A673 (cell line): ENCODE results near the gene FRMD4A. TPM values are rescaled to one million over a fixed set of nuclear protein-coding genes. Genes with fewer than 3 reads are reported as not detected.

Experiments used
- BruUV-seq: library from RNA; stranded (reverse); fragments of 400-500 nt; replicated peaks from 2 replicates; lab custom pipeline; 2021; lab: Mats Ljungman, UMichigan
- CTCF ChIA-PET: fragments of 300-600 bp; sonication (Branson Sonifier 250); formaldehyde crosslinking; loops from one replicate; lab custom pipeline; 2022; ENCODE audit warnings: antibody characterized with exemption; lab: Charles Lee
- POLR2A ChIA-PET: fragments of 300-600 bp; sonication (Branson Sonifier 250); formaldehyde crosslinking; loops from one replicate; lab custom pipeline; 2022; ENCODE audit warnings: antibody characterized with exemption; ENCODE audit not compliant: low non-redundant PET; lab: Charles Lee
- DNase-seq: peaks from one replicate; pipeline ENCODE4 v3.0.0-alpha.2; 2015; ENCODE audit warnings: low spot score
- H3K27ac ChIP-seq: fragments of 200-600 bp; sonication (generic); 2 replicates; pipeline ENCODE4 v1.5.1; 2016; ENCODE audit warnings: mixed run types, low read depth, mild to moderate bottlenecking, mixed read lengths, antibody characterized with exemption, low read length; ENCODE audit not compliant: poor library complexity, severe bottlenecking
- H3K27me3 ChIP-seq: fragments of 200-600 bp; sonication (generic); replicated peaks from 2 replicates; pipeline ENCODE4 v1.6.1; 2017; ENCODE audit warnings: mixed run types, low read depth, mild to moderate bottlenecking, mixed read lengths, antibody characterized with exemption, low read length; ENCODE audit not compliant: insufficient read depth, poor library complexity
- H3K36me3 ChIP-seq: fragments of 200-600 bp; sonication (generic); 2 replicates; pipeline ENCODE4 v1.6.1; 2016; ENCODE audit warnings: mixed run types, mild to moderate bottlenecking, mixed read lengths, antibody characterized with exemption, low read length; ENCODE audit not compliant: insufficient read depth, poor library complexity, severe bottlenecking
- H3K4me1 ChIP-seq: fragments of 200-600 bp; sonication (generic); 2 replicates; pipeline ENCODE4 v1.6.1; 2017; ENCODE audit warnings: mixed run types, mild to moderate bottlenecking, mixed read lengths, antibody characterized with exemption, low read length; ENCODE audit not compliant: insufficient read depth, poor library complexity, severe bottlenecking
- H3K4me3 ChIP-seq: fragments of 200-600 bp; sonication (generic); 2 replicates; pipeline ENCODE4 v1.5.1; 2016; ENCODE audit warnings: low read depth, mixed run types, mild to moderate bottlenecking, mixed read lengths, low read length; ENCODE audit not compliant: poor library complexity, severe bottlenecking
- H3K9me3 ChIP-seq: fragments of 200-600 bp; sonication (generic); 2 replicates; pipeline ENCODE4 v1.6.1; 2016; ENCODE audit warnings: mixed run types, low read depth, mild to moderate bottlenecking, mixed read lengths, antibody characterized with exemption, low read length; ENCODE audit not compliant: poor library complexity, severe bottlenecking
- EZH2 ChIP-seq: fragments of 200-600 bp; sonication (generic); IDR thresholded peaks from 2 replicates; pipeline ENCODE4 v1.6.1; 2017; ENCODE audit warnings: borderline replicate concordance, low read depth, mild to moderate bottlenecking, mixed read lengths, antibody characterized with exemption, low read length; ENCODE audit not compliant: poor library complexity, severe bottlenecking
- intact Hi-C: fragments of 100-400 bp; cut with micrococcal nuclease; formaldehyde crosslinking; loops from one replicate; pipeline ENCODE4 v1.10.0; 2022; ENCODE audit not compliant: unreplicated experiment
- total RNA-seq: library from RNA; stranded (reverse); gene quantifications from 2 replicates; pipeline ENCODE4 v1.2.3, GENCODE V29; 2021
- TF ChIP-seq, protein P1 (sequence below): fragments of 300-800, 200-600 bp; sonication (generic); conservative IDR thresholded peaks from 2 replicates; pipeline ENCODE4 v1.5.1; 2017; ENCODE audit warnings: low read depth, mild to moderate bottlenecking, antibody characterized with exemption, low read length, moderate library complexity, mixed read lengths

Gene FRMD4A
- total RNA-seq, 1 experiment from 2014 or later, result 26.3 TPM

GRCh38 chr10:13917791-13918190 is 412.9 kb downstream of the FRMD4A start:
- no TSS peak for BruUV-seq

DNA sequence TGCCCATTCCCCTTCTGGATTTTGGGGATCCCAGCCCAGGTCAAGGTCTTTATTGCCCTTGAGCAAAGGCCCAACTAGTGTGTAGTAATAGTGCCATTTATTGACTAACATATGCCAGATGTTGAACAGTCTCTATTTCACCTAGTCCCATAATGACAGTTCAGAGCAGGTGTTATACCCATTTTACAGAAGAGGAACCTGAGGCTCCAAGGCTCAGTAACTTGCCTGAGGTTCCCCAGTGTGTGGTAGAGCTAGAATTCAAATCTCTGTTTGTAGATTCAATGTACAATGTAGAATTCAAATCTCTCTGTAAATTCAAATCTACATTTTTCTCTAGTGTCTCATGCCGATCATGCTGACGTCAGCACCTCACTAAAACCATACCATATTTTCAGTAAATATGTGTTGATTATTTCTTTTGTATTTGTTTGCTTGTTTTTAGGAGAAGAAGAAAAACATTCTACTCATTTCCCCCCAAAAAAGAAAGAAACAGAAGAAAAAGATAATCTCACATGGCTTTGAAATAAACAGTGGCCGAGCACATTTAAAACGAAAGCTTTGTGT is 414.3 kb downstream of the FRMD4A start:
- no peaks in the 10 kb centered on the region for H3K36me3 ChIP-seq
- BruUV-seq, result no TSS peak
- H3K9me3 ChIP-seq, result no peaks in the 10 kb centered on the region
- intact Hi-C loops, result no loop called here
- no peak for DNase-seq
- no peak overlapping the region for H3K4me3 ChIP-seq
- no peaks in the 10 kb centered on the region for H3K27me3 ChIP-seq
- TF ChIP-seq EZH2, result no peak
- TF ChIP-seq, protein P1, sequence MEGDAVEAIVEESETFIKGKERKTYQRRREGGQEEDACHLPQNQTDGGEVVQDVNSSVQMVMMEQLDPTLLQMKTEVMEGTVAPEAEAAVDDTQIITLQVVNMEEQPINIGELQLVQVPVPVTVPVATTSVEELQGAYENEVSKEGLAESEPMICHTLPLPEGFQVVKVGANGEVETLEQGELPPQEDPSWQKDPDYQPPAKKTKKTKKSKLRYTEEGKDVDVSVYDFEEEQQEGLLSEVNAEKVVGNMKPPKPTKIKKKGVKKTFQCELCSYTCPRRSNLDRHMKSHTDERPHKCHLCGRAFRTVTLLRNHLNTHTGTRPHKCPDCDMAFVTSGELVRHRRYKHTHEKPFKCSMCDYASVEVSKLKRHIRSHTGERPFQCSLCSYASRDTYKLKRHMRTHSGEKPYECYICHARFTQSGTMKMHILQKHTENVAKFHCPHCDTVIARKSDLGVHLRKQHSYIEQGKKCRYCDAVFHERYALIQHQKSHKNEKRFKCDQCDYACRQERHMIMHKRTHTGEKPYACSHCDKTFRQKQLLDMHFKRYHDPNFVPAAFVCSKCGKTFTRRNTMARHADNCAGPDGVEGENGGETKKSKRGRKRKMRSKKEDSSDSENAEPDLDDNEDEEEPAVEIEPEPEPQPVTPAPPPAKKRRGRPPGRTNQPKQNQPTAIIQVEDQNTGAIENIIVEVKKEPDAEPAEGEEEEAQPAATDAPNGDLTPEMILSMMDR, result no peak
- ChIA-PET POLR2A (no interaction called here), CTCF (no interaction called here)
- no peak overlapping the region for H3K27ac ChIP-seq
- no peaks in the 10 kb centered on the region for H3K4me1 ChIP-seq

More at GRCh38 chr10:13917791-13918190, 412.9 kb downstream of the FRMD4A start:
- Histone ChIP-seq H3K4me3 (no peak overlapping the region), H3K9me3 (no peaks in the 10 kb centered on the region), H3K4me1 (no peaks in the 10 kb centered on the region), H3K27ac (no peak overlapping the region), H3K36me3 (no peaks in the 10 kb centered on the region), H3K27me3 (peaks cover 1% of the 10 kb centered on the region)
- CTCF ChIA-PET, result no interaction called here
- DNase-seq, result no peak
- POLR2A ChIA-PET, result no interaction called here
- intact Hi-C loops, result no loop called here
- TF ChIP-seq, protein P1, result no peak
- TF ChIP-seq EZH2, result no peak

- DNase-seq, result no peak
- POLR2A ChIA-PET, result interaction anchor here (0.7 kb wide), 1 partner anchor 8 kb away, joined by 3 read pairs; no protein-coding TSS in a partner anchor
- H3K27ac ChIP-seq, result no peak overlapping the region
Observed at GRCh38 chr10:13915710-13916109, 415.0 kb downstream of the FRMD4A start.

More at GRCh38 chr10:13915710-13916109, 415.0 kb downstream of the FRMD4A start:
- intact Hi-C loops, result no loop called here
- no peak for TF ChIP-seq EZH2
- TF ChIP-seq, protein P1, result no peak
- no TSS peak for BruUV-seq
- Histone ChIP-seq H3K9me3 (no peaks in the 10 kb centered on the region), H3K27me3 (no peaks in the 10 kb centered on the region), H3K4me1 (no peaks in the 10 kb centered on the region), H3K36me3 (no peaks in the 10 kb centered on the region), H3K4me3 (no peak overlapping the region)
- CTCF ChIA-PET, result no interaction called here
